ENCODE data around the gene CD40.

CD40 gene

DNA sequence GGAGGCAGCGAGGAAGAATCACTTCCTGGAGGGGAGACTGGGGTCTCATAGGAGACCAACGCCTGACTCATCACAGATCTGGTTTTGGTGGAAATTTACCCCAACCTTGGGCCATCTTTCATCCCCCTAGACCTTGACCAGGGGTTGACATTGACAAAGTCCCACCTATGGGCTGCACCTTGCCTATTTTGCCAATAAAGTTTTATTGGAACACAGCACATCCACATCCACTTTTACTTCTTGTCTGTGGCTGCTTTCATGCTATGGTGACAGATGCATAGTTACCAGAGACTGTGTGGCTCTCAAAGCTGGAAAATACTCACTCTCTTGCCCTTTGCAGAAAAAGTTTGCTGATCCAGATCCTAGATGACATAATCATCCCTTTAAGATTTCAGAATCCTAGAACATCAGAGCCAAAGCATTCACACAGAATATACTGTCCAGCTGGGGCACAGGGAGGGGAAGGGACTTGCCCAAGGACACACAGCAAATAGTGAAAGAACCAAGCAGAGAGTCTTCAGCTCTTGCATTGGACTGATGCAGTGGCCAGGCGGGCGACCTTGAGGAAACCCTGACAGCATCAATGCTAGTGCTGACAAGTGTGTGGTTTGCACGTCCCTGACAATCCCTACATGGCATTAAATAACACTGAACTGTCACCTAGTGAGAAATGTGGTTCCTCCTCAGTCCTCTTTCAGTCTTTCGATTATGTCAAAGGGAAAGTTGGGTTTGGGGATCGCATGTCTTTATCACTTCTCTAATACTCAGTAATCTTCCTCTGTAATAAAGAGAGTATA is 41.2 kb downstream of the CD40 start:
- Mint-ChIP-seq H3K36me3 (ENCODE audit: low read depth) (no peaks in the 10 kb centered on the region), H3K27me3 (peaks cover 18% of the 10 kb centered on the region), H3K27ac (no peak overlapping the region), H3K4me3 (no peak overlapping the region), H3K9me3 (no peaks in the 10 kb centered on the region), H3K4me1 (ENCODE audit: low read depth) (no peaks in the 10 kb centered on the region)

- no peak overlapping the region for H3K4me3 Mint-ChIP-seq
- H3K9me3 Mint-ChIP-seq: no peaks in the 10 kb centered on the region
- H3K36me3 Mint-ChIP-seq (ENCODE audit: low read depth): no peaks in the 10 kb centered on the region
- no peak overlapping the region for H3K27ac Mint-ChIP-seq
- peaks cover 12% of the 10 kb centered on the region for H3K27me3 Mint-ChIP-seq
- H3K4me1 Mint-ChIP-seq (ENCODE audit: low read depth): no peaks in the 10 kb centered on the region
Measured at GRCh38 chr20:46160661-46161060, 42.5 kb downstream of the CD40 start.

DNA sequence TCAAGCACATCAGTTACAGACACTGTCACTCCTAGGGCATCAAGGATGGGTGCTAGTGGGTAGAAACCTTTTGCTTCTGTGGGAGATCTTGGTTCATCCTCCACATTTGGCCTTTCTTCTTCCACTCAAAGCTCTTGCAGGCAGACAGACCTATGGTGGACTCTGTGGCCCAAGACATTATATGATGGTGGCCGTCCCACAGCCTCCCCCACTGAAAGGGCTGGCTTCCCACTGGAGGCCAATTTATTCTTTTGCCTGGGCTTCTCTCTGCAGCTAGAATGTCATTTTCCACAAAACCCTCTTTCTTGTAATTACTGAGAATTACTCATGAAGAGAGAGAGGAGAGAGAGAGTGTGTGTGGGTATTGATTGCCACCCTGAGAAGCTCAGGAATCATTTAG is 43.8 kb downstream of the CD40 start:
- no peaks in the 10 kb centered on the region for H3K36me3 Mint-ChIP-seq (ENCODE audit: low read depth)
- no peak overlapping the region for H3K4me3 Mint-ChIP-seq
- H3K4me1 Mint-ChIP-seq (ENCODE audit: low read depth): no peaks in the 10 kb centered on the region
- H3K9me3 Mint-ChIP-seq: no peaks in the 10 kb centered on the region
- H3K27ac Mint-ChIP-seq: no peak overlapping the region
- H3K27me3 Mint-ChIP-seq: peaks cover 15% of the 10 kb centered on the region

GRCh38 chr20:46164254-46164653 is 46.1 kb downstream of the CD40 start:
- peaks cover 12% of the 10 kb centered on the region for H3K27me3 Mint-ChIP-seq
- no peak overlapping the region for H3K27ac Mint-ChIP-seq

GRCh38 chr20:46167080-46167479 is 49.0 kb downstream of the CD40 start:
- H3K27me3 Mint-ChIP-seq: peaks cover 22% of the 10 kb centered on the region
- no peaks in the 10 kb centered on the region for H3K9me3 Mint-ChIP-seq
- no peak overlapping the region for H3K27ac Mint-ChIP-seq
- H3K4me1 Mint-ChIP-seq (ENCODE audit: low read depth): no peaks in the 10 kb centered on the region
- no peaks in the 10 kb centered on the region for H3K36me3 Mint-ChIP-seq (ENCODE audit: low read depth)
- no peak overlapping the region for H3K4me3 Mint-ChIP-seq

More at GRCh38 chr20:46164254-46164653, 46.1 kb downstream of the CD40 start:
- Mint-ChIP-seq H3K9me3 (no peaks in the 10 kb centered on the region), H3K36me3 (ENCODE audit: low read depth) (no peaks in the 10 kb centered on the region), H3K4me3 (no peak overlapping the region), H3K4me1 (ENCODE audit: low read depth) (no peaks in the 10 kb centered on the region)

GRCh38 chr20:46168438-46168837 is 50.3 kb downstream of the CD40 start:
- Mint-ChIP-seq H3K36me3 (ENCODE audit: low read depth) (no peaks in the 10 kb centered on the region), H3K27me3 (peaks cover 34% of the 10 kb centered on the region), H3K27ac (no peak overlapping the region), H3K9me3 (no peaks in the 10 kb centered on the region), H3K4me1 (ENCODE audit: low read depth) (no peaks in the 10 kb centered on the region), H3K4me3 (no peak overlapping the region)

DNA sequence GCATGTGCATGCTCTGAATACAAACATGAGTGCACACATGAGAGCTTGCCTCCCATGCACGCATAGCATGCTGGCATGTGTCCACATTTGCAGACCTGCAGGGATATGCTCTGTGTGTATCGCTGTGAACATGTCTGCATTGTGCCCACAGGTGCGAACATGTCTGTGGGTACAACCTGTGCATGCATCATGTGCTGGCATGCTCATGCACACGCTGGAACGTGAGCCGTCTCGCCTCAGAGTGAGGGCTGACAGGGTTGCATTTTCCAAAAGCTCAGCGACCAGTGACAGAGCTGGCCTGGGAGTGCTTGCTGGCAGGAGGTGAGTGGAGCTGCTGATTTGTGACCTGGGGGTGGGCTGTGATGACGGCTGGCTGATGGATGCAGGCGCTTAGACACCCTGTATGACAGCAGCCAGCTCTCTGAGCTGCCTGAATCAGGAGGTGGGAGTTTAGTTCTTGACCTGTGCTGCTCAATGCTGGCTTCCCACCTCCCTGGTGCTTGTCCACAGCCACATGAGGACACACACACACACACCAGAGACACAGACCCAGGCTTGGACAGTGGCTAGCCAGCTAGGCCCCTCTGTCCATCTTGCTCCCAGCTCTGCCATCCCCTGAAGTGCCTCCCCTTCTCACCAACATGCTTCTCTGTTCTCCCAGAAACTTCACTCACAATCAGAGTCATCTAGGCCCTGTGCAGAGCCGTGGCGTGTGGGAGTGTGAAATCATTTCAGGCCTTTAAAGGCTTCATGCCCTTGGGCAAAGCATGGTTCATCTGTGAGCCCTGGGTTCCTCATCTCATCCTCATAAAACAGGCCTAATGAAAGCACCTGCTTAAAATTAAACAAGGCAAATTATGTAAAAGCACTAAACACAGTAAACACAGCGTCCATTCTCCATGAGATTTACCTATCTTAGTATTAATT is 51.4 kb downstream of the CD40 start:
- Mint-ChIP-seq H3K9me3 (no peaks in the 10 kb centered on the region), H3K4me1 (ENCODE audit: low read depth) (no peaks in the 10 kb centered on the region), H3K4me3 (no peak overlapping the region), H3K27me3 (peaks cover 40% of the 10 kb centered on the region), H3K27ac (no peak overlapping the region), H3K36me3 (ENCODE audit: low read depth) (no peaks in the 10 kb centered on the region)

GRCh38 chr20:46171476-46171875 is 53.4 kb downstream of the CD40 start:
- Mint-ChIP-seq H3K4me1 (ENCODE audit: low read depth) (no peaks in the 10 kb centered on the region), H3K9me3 (no peaks in the 10 kb centered on the region), H3K4me3 (no peak overlapping the region), H3K27me3 (peaks cover 51% of the 10 kb centered on the region), H3K27ac (no peak overlapping the region), H3K36me3 (ENCODE audit: low read depth) (no peaks in the 10 kb centered on the region)

DNA sequence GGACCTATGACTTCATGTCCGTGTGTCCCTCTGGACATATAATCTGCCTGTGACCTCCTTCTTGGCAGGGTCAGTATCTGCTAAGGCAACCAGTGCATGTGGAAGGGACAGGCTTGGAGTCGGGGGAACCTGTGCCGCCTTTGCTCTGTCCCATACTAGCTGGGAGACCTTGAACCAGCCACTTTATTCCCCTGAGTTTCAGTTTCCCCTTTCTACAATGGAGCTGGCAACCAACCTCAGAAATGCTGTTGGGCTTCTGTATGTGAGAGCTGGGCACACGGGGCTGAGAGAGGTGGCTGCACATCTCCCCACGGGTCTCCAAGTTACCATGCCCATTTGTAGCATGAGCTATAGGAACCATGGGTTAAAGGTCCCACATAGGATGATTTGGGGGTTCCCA is 53.8 kb downstream of the CD40 start:
- Mint-ChIP-seq H3K36me3 (ENCODE audit: low read depth) (no peaks in the 10 kb centered on the region), H3K4me1 (ENCODE audit: low read depth) (no peaks in the 10 kb centered on the region), H3K4me3 (no peak overlapping the region), H3K27me3 (peaks cover 49% of the 10 kb centered on the region), H3K9me3 (no peaks in the 10 kb centered on the region), H3K27ac (no peak overlapping the region)

- Mint-ChIP-seq H3K9me3 (no peaks in the 10 kb centered on the region), H3K4me3 (no peak overlapping the region), H3K4me1 (ENCODE audit: low read depth) (no peaks in the 10 kb centered on the region), H3K36me3 (ENCODE audit: low read depth) (no peaks in the 10 kb centered on the region), H3K27me3 (peaks cover 49% of the 10 kb centered on the region), H3K27ac (no peak overlapping the region)
Measured at GRCh38 chr20:46172455-46172854, 54.3 kb downstream of the CD40 start.

- no peaks in the 10 kb centered on the region for H3K36me3 Mint-ChIP-seq (ENCODE audit: low read depth)
- no peaks in the 10 kb centered on the region for H3K4me1 Mint-ChIP-seq (ENCODE audit: low read depth)
- no peak overlapping the region for H3K27ac Mint-ChIP-seq
- peaks cover 49% of the 10 kb centered on the region for H3K27me3 Mint-ChIP-seq
- no peak overlapping the region for H3K4me3 Mint-ChIP-seq
- H3K9me3 Mint-ChIP-seq: no peaks in the 10 kb centered on the region
Measured at GRCh38 chr20:46172961-46173536, 54.9 kb downstream of the CD40 start.

- peaks cover 54% of the 10 kb centered on the region for H3K27me3 Mint-ChIP-seq
- no peak overlapping the region for H3K4me3 Mint-ChIP-seq
- H3K36me3 Mint-ChIP-seq (ENCODE audit: low read depth): no peaks in the 10 kb centered on the region
- H3K9me3 Mint-ChIP-seq: no peaks in the 10 kb centered on the region
- no peak overlapping the region for H3K27ac Mint-ChIP-seq
- H3K4me1 Mint-ChIP-seq (ENCODE audit: low read depth): no peaks in the 10 kb centered on the region
Measured at GRCh38 chr20:46173652-46174468, 55.7 kb downstream of the CD40 start.

DNA sequence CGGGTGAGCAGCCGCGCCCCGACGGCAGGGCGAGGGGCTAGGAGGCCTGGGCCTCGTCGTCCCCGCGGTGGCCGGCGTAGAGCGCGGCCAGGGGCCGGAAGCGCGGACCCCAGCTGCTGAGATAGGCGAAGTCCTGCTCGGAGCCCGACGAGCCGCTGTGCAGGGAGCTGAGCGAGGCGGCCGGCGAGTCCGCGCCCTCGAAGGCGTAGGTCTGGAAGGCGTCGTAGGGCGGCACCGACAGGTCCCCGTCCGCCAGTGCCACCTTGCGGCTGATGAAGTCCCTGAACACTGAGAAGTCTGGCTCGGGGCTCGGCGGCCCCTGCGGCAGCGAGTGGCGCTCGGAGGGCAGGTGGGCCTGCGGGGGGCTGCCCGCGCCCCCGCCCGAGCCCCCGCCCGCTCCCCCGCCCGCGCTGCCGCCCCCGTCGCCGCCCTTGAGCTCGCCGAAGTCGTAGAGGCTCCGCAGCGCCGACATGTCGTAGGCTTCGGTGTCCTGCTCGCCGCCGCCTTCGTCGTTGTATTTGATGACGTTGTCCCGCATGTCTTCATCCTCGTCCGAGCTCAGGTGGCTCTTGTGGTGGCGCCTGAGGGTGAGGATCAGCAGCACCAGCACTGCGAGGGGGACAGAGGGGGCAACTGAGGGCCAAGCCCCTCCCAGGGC is 56.5 kb downstream of the CD40 start:
- Mint-ChIP-seq H3K4me3 (no peak overlapping the region), H3K9me3 (no peaks in the 10 kb centered on the region), H3K36me3 (ENCODE audit: low read depth) (no peaks in the 10 kb centered on the region), H3K27me3 (peaks cover 59% of the 10 kb centered on the region), H3K4me1 (ENCODE audit: low read depth) (no peaks in the 10 kb centered on the region), H3K27ac (no peak overlapping the region)

- Mint-ChIP-seq H3K9me3 (no peaks in the 10 kb centered on the region), H3K36me3 (ENCODE audit: low read depth) (no peaks in the 10 kb centered on the region), H3K27ac (no peak overlapping the region), H3K4me1 (ENCODE audit: low read depth) (no peaks in the 10 kb centered on the region), H3K4me3 (no peak overlapping the region), H3K27me3 (peaks cover 64% of the 10 kb centered on the region)
Measured at GRCh38 chr20:46175127-46175494, 57.0 kb downstream of the CD40 start.
